CD14-positive monocyte (primary cell): ENCODE results near the gene PSMC1. TPM values are rescaled to one million over a fixed set of nuclear protein-coding genes. Genes with fewer than 3 reads are reported as not detected.

Experiments
- DNase-seq, 3 donors: peaks; one replicate each; pipeline ENCODE4 v3.0.0-alpha.2; 2011 to 2022
- H2AFZ ChIP-seq: 2 replicates; pipeline ENCODE4 v1.6.0; 2012; ENCODE audit warnings: mild to moderate bottlenecking, low read depth, low read length, inconsistent platforms; ENCODE audit not compliant: insufficient read depth, poor library complexity, severe bottlenecking
- H3K27ac ChIP-seq, 2 donors: 1 replicate in 1 of 2; 2 replicates in 1 of 2; pipeline ENCODE4 v1.5.1; 2012 to 2013; ENCODE audit warnings: low read length in 2 of 2, control low read depth in 1 of 2, inconsistent platforms in 1 of 2, low read depth in 1 of 2, mild to moderate bottlenecking in 1 of 2
- H3K27me3 ChIP-seq, 2 donors: one replicate each; pipeline versions ENCODE4 v1.6.0 to v1.6.1; 2011 to 2013; ENCODE audit warnings: low read length in 2 of 2; ENCODE audit not compliant: control insufficient read depth in 2 of 2, insufficient read depth in 2 of 2
- H3K36me3 ChIP-seq, 2 donors: replicated peaks in 1 of 2; 1 replicate in 1 of 2; 2 replicates in 1 of 2; pipeline versions ENCODE4 v1.5.1 to v1.6.1; 2012 to 2013; ENCODE audit warnings: low read length in 2 of 2, control low read depth in 1 of 2, inconsistent platforms in 1 of 2, mild to moderate bottlenecking in 1 of 2; ENCODE audit not compliant: insufficient read depth in 2 of 2, control insufficient read depth in 1 of 2
- H3K4me1 ChIP-seq, 2 donors: 1 replicate in 1 of 2; 2 replicates in 1 of 2; pipeline versions ENCODE4 v1.5.1 to v1.6.1; 2012 to 2013; ENCODE audit warnings: low read length in 2 of 2, control low read depth in 1 of 2, inconsistent platforms in 1 of 2, mild to moderate bottlenecking in 1 of 2, moderate library complexity in 1 of 2; ENCODE audit not compliant: insufficient read depth in 2 of 2, control insufficient read depth in 1 of 2
- H3K4me2 ChIP-seq: replicated peaks from 2 replicates; pipeline ENCODE3; 2012; ENCODE audit warnings: low read length, moderate library complexity, mild to moderate bottlenecking; ENCODE audit not compliant: poor library complexity, severe bottlenecking; ENCODE audit errors: extremely low read depth
- H3K4me3 ChIP-seq, 3 experiments: fragments of 200-600 bp in 1 of 3; sonication (generic) in 1 of 3; replicated peaks in 1 of 3; 1 replicate in 2 of 3; 2 replicates in 1 of 3; pipeline ENCODE4 v1.5.1; 2011 to 2013; ENCODE audit warnings: low read length in 3 of 3, mild to moderate bottlenecking in 3 of 3, control low read depth in 2 of 3, low read depth in 2 of 3, inconsistent platforms in 1 of 3, moderate library complexity in 1 of 3
- H3K79me2 ChIP-seq: 2 replicates; pipeline ENCODE4 v1.6.0; 2012; ENCODE audit warnings: mild to moderate bottlenecking, control low read depth, inconsistent platforms, low read length, moderate library complexity; ENCODE audit not compliant: insufficient read depth
- H3K9ac ChIP-seq: 2 replicates; pipeline ENCODE4 v1.6.0; 2017; ENCODE audit warnings: low read length, mild to moderate bottlenecking; ENCODE audit not compliant: insufficient read depth, poor library complexity, severe bottlenecking
- H3K9me3 ChIP-seq, 2 donors: replicated peaks in 1 of 2; 1 replicate in 1 of 2; 2 replicates in 1 of 2; pipeline versions ENCODE4 v1.5.1 to v1.6.1; 2012 to 2013; ENCODE audit warnings: low read length in 2 of 2, control low read depth in 1 of 2; ENCODE audit not compliant: control insufficient read depth in 1 of 2, insufficient read depth in 1 of 2
- H4K20me1 ChIP-seq: 2 replicates; pipeline ENCODE4 v1.6.0; 2012; ENCODE audit warnings: mild to moderate bottlenecking, low read length, control low read depth, moderate library complexity; ENCODE audit not compliant: insufficient read depth
- H3K27ac Mint-ChIP-seq, 7 donors: one replicate each; pipeline ENCODE4 v1.8.0; 2020; ENCODE audit warnings: mild to moderate bottlenecking in 7 of 7, mixed read lengths in 7 of 7, moderate library complexity in 6 of 7, inconsistent platforms in 2 of 7
- H3K27me3 Mint-ChIP-seq, 3 donors: one replicate each; pipeline ENCODE4 v1.8.0; 2021 to 2022; ENCODE audit warnings: low read depth in 3 of 3, mild to moderate bottlenecking in 3 of 3, mixed read lengths in 3 of 3, moderate library complexity in 3 of 3, inconsistent platforms in 1 of 3
- H3K36me3 Mint-ChIP-seq, 2 donors: one replicate each; pipeline ENCODE4 v1.8.0; 2020; ENCODE audit warnings: mixed read lengths in 2 of 2, inconsistent platforms in 1 of 2, mild to moderate bottlenecking in 1 of 2
- H3K4me1 Mint-ChIP-seq: one replicate; pipeline ENCODE4 v1.8.0; 2020; ENCODE audit warnings: mild to moderate bottlenecking, mixed read lengths
- H3K4me3 Mint-ChIP-seq, 2 donors: one replicate each; pipeline ENCODE4 v1.8.0; 2020; ENCODE audit warnings: mild to moderate bottlenecking in 2 of 2, mixed read lengths in 2 of 2, moderate library complexity in 1 of 2
- H3K9me3 Mint-ChIP-seq, 7 donors: one replicate each; pipeline ENCODE4 v1.8.0; 2020 to 2022; ENCODE audit warnings: mixed read lengths in 7 of 7, mild to moderate bottlenecking in 6 of 7, moderate library complexity in 6 of 7, inconsistent platforms in 2 of 7
- WGBS: methylation state at CpG from one replicate; pipeline ENCODE4 v1.1.5; 2013; ENCODE audit warnings: missing lambda C conversion rate; ENCODE audit not compliant: insufficient coverage; 5-methylcytosine and 5-hydroxymethylcytosine counted together
- intact Hi-C, 2 donors: fragments of 100-400 bp; cut with micrococcal nuclease; formaldehyde crosslinking; loops; one replicate each; pipeline versions ENCODE4 v1.15.0 to v1.15.1; 2023
- polyA plus RNA-seq, 3 donors: library from polyadenylated mRNA; depleted of rRNA in 1 of 3; unstranded in 2 of 3; stranded (reverse) in 1 of 3; fragments of 300-500 nt in 2 of 3; fragments of >200 nt in 1 of 3; fragmentation: Illumina TruSeq in 2 of 3; gene quantifications; 1 replicate in 2 of 3; 2 replicates in 1 of 3; pipeline ENCODE4 v1.2.3, GENCODE V29; 2012 to 2021
- TF ChIP-seq, protein P1 (sequence below): fragments of 200-600 bp; IDR thresholded peaks from one replicate; pipeline ENCODE4 v1.8.0; 2022; ENCODE audit warnings: antibody characterized with exemption, mild to moderate bottlenecking

Gene PSMC1
- polyA plus RNA-seq, 3 donors: 53.4 to 158 (median 128) TPM

DNA sequence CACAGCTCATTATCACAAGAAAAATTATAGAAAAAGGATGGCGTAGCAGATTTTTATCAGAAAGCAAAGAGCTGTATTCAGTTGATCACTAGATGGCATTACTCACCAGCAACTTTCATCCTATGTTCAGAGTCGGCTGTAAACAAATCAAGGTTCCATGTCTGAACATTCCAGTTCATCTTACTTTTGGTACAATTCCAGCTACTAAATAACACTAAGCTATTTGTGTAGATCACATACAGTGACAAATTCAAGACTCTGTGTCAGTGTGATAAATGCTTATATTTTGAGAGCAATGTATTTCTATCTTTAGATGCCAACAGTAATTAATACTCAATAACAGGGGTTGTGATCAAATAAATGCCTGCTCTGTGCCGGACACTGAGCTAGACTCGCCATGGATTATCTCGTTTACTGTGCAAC, 45.3 kb downstream of the PSMC1 start:
- Histone ChIP-seq H4K20me1 (no peaks in the 10 kb centered on the region), H3K27me3 (no peaks in the 10 kb centered on the region), H3K4me3 (no peak overlapping the region), H3K9ac (no peak overlapping the region), H3K27ac (peak overlapping the region in 1 of 2 donors; percentile 69), H3K4me1 (peaks cover 43 to 48% of the 10 kb centered on the region in 2 donors), H3K4me2 (no peak overlapping the region), H2AFZ (no peak overlapping the region), H3K79me2 (peaks cover 12% of the 10 kb centered on the region), H3K36me3 (peaks cover 25 to 49% of the 10 kb centered on the region in 2 donors), H3K9me3 (no peaks in the 10 kb centered on the region)
- Mint-ChIP-seq H3K4me1 (peaks cover 44% of the 10 kb centered on the region), H3K4me3 (no peak overlapping the region), H3K27ac (peak overlapping the region in 3 of 7 donors; percentile 16 to 24 (median 18)), H3K27me3 (peaks cover 0 to 3% (median 0%) of the 10 kb centered on the region in 3 donors), H3K9me3 (no peaks in the 10 kb centered on the region), H3K36me3 (peaks cover 45 to 47% of the 10 kb centered on the region in 2 donors)
- intact Hi-C loops: loop anchor here in 1 of 2 donors (10.0 kb wide), 1 partner anchor 453 kb away; no protein-coding TSS in a partner anchor
- TF ChIP-seq, protein P1, sequence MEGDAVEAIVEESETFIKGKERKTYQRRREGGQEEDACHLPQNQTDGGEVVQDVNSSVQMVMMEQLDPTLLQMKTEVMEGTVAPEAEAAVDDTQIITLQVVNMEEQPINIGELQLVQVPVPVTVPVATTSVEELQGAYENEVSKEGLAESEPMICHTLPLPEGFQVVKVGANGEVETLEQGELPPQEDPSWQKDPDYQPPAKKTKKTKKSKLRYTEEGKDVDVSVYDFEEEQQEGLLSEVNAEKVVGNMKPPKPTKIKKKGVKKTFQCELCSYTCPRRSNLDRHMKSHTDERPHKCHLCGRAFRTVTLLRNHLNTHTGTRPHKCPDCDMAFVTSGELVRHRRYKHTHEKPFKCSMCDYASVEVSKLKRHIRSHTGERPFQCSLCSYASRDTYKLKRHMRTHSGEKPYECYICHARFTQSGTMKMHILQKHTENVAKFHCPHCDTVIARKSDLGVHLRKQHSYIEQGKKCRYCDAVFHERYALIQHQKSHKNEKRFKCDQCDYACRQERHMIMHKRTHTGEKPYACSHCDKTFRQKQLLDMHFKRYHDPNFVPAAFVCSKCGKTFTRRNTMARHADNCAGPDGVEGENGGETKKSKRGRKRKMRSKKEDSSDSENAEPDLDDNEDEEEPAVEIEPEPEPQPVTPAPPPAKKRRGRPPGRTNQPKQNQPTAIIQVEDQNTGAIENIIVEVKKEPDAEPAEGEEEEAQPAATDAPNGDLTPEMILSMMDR: peak; percentile 32
- DNase-seq: peak in 1 of 3 donors; percentile 24
- 100% methylated on average over 2 of the region's 5 CpGs for WGBS

- Mint-ChIP-seq H3K27me3 (peaks cover 0 to 3% (median 0%) of the 10 kb centered on the region in 3 donors), H3K27ac (peak overlapping the region in 3 of 7 donors; percentile 3 to 79 (median 66)), H3K9me3 (peaks cover 0 to under 1% (median 0%) of the 10 kb centered on the region in 7 donors), H3K4me3 (no peak overlapping the region), H3K36me3 (peaks cover 45 to 51% of the 10 kb centered on the region in 2 donors), H3K4me1 (peaks cover 36% of the 10 kb centered on the region)
- H3K9me3 ChIP-seq: no peaks in the 10 kb centered on the region
- peaks cover 35 to 37% of the 10 kb centered on the region in 2 donors for H3K4me1 ChIP-seq
- 93% methylated on average over 8 of the region's 10 CpGs for WGBS
- no peak overlapping the region for H3K4me3 ChIP-seq
- H3K79me2 ChIP-seq: peaks cover 12% of the 10 kb centered on the region
- DNase-seq: no peak
- no peaks in the 10 kb centered on the region for H3K27me3 ChIP-seq
- H2AFZ ChIP-seq: no peak overlapping the region
- TF ChIP-seq, protein P1: no peak
- peaks cover 27 to 56% of the 10 kb centered on the region in 2 donors for H3K36me3 ChIP-seq
- H3K9ac ChIP-seq: no peak overlapping the region
- peak overlapping the region in 1 of 2 donors; percentile 69 for H3K27ac ChIP-seq
- H4K20me1 ChIP-seq: no peaks in the 10 kb centered on the region
- intact Hi-C loops: loop anchor here in 1 of 2 donors (10.0 kb wide), 1 partner anchor 452 kb away; no protein-coding TSS in a partner anchor
- no peak overlapping the region for H3K4me2 ChIP-seq
Observed at GRCh38 chr14:90302529-90303303, 46.4 kb downstream of the PSMC1 start.
